GM12878 (cell line): Measurements from ENCODE around the gene VMP1.

Experiments used
- HDAC2 ChIP-seq: fragments of 200-600 bp; sonication (generic); IDR thresholded peaks from 2 replicates; pipeline ENCODE4 v1.6.1; 2017
- MTA2 ChIP-seq: fragments of 450-650 bp; IDR thresholded peaks from 2 replicates; pipeline ENCODE4 v1.6.1; 2016; ENCODE audit warnings: low read depth, mild to moderate bottlenecking, moderate library complexity
- MYC ChIP-seq: IDR thresholded peaks from 2 replicates; pipeline ENCODE4 v1.6.1; 2011; ENCODE audit warnings: mild to moderate bottlenecking, low read length, moderate library complexity, inconsistent platforms; ENCODE audit not compliant: insufficient read depth, insufficient replicate concordance, insufficient read length, severe bottlenecking
- POLR2A ChIP-seq: IDR thresholded peaks from 2 replicates; pipeline ENCODE4 v1.6.1; 2011; ENCODE audit warnings: low read depth, mild to moderate bottlenecking, low read length
- RAD21 ChIP-seq: IDR thresholded peaks from 2 replicates; pipeline ENCODE4 v1.6.1; 2011; ENCODE audit warnings: mild to moderate bottlenecking, low read depth, low read length, moderate library complexity; ENCODE audit not compliant: insufficient read depth
- TBL1XR1 ChIP-seq: IDR thresholded peaks from 2 replicates; pipeline ENCODE4 v1.6.1; 2012; ENCODE audit warnings: low read depth, low read length, improper control_type of control experiment
- ZBTB11 ChIP-seq: fragments of 450-650 bp; formaldehyde crosslinking; IDR thresholded peaks from 2 replicates; pipeline ENCODE4 v1.5.0; 2022; ENCODE audit warnings: mild to moderate bottlenecking, missing genetic modification characterization
- ZNF24 ChIP-seq: fragments of 450-650 bp; IDR thresholded peaks from 2 replicates; pipeline ENCODE4 v1.6.1; 2017; ENCODE audit warnings: antibody characterized with exemption, mild to moderate bottlenecking
- TF ChIP-seq, protein P1 (sequence below), 3 experiments: IDR thresholded peaks in 2 of 3; conservative IDR thresholded peaks in 1 of 3; 2 replicates each; pipeline ENCODE4 v1.5.1; 2011; ENCODE audit warnings: low read depth in 3 of 3, low read length in 3 of 3, mild to moderate bottlenecking in 3 of 3, control low read depth in 2 of 3, moderate library complexity in 2 of 3, inconsistent platforms in 1 of 3, mixed read lengths in 1 of 3; ENCODE audit not compliant: control insufficient read depth in 2 of 3, insufficient read depth in 1 of 3; ENCODE audit errors: extremely low read depth in 1 of 3
- TF ChIP-seq, protein P2 (sequence below): IDR thresholded peaks from 2 replicates; pipeline ENCODE4 v1.6.1; 2011; ENCODE audit warnings: low read depth, low read length, improper control_type of control experiment, borderline replicate concordance
- TF ChIP-seq, protein P3 (sequence below): IDR thresholded peaks from 2 replicates; pipeline ENCODE4 v1.6.1; 2012; ENCODE audit warnings: low read depth, low read length, improper control_type of control experiment

- TF ChIP-seq, protein P1, sequence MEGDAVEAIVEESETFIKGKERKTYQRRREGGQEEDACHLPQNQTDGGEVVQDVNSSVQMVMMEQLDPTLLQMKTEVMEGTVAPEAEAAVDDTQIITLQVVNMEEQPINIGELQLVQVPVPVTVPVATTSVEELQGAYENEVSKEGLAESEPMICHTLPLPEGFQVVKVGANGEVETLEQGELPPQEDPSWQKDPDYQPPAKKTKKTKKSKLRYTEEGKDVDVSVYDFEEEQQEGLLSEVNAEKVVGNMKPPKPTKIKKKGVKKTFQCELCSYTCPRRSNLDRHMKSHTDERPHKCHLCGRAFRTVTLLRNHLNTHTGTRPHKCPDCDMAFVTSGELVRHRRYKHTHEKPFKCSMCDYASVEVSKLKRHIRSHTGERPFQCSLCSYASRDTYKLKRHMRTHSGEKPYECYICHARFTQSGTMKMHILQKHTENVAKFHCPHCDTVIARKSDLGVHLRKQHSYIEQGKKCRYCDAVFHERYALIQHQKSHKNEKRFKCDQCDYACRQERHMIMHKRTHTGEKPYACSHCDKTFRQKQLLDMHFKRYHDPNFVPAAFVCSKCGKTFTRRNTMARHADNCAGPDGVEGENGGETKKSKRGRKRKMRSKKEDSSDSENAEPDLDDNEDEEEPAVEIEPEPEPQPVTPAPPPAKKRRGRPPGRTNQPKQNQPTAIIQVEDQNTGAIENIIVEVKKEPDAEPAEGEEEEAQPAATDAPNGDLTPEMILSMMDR (IDR thresholded peaks at IDR 0.05 in 2 of 3, conservative IDR thresholded peaks at IDR 0.05 in 1 of 3; ENCODE audit: control insufficient read depth in 2 of 3, extremely low read depth in 1 of 3, insufficient read depth in 1 of 3, low read depth in 3 of 3, low read length in 3 of 3) = no peak
- TF ChIP-seq, protein P2, sequence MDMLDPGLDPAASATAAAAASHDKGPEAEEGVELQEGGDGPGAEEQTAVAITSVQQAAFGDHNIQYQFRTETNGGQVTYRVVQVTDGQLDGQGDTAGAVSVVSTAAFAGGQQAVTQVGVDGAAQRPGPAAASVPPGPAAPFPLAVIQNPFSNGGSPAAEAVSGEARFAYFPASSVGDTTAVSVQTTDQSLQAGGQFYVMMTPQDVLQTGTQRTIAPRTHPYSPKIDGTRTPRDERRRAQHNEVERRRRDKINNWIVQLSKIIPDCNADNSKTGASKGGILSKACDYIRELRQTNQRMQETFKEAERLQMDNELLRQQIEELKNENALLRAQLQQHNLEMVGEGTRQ = no peak
- TF ChIP-seq ZNF24 = no peak
- TF ChIP-seq MYC = no peak
- TF ChIP-seq POLR2A = peak; percentile 91
- TF ChIP-seq, protein P3, sequence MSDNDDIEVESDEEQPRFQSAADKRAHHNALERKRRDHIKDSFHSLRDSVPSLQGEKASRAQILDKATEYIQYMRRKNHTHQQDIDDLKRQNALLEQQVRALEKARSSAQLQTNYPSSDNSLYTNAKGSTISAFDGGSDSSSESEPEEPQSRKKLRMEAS = peak; percentile 94
- TF ChIP-seq RAD21 = no peak
- no peak for TF ChIP-seq HDAC2
- TF ChIP-seq MTA2 = peak; percentile 86
- 0 out of 2 replicates have a peak, but pooled peaks have one; percentile 39 for TF ChIP-seq ZBTB11 (CRISPR knock-in tag)
- 0 out of 2 replicates have a peak, but pooled peaks have one; percentile 41 for TF ChIP-seq TBL1XR1
Measured at GRCh38 chr17:59707149-59707970, at the start of gene VMP1, which contains the start of gene PTRH2.
